ENCODE measurements around the gene MAP4K3.
A peak's percentile ranks its signal among the peaks of the same experiment; 100 is the strongest.
"Not testable (repeated sequence)": the region's sequence is repeated elsewhere in the genome, so short reads cannot be mapped to it uniquely, and the experiment has no call there.

The MAP4K3 gene

GRCh38 chr2:39385172-39385571, 51.9 kb downstream of the MAP4K3 start:
- no peak overlapping the region for H3K4me3 ChIP-seq (ENCODE audit: low read depth, low read length)
- no peak for TF ChIP-seq CTCF (conservative IDR thresholded peaks at IDR 0.05; ENCODE audit: low read depth, low read length)
- no peak for DNase-seq (ENCODE audit: low read depth)

- not testable (repeated sequence) for H3K4me3 ChIP-seq (ENCODE audit: low read depth, low read length); DNase-seq (ENCODE audit: low read depth)
Measured at GRCh38 chr2:39384071-39384470, 53.0 kb downstream of the MAP4K3 start.

- H3K4me3 ChIP-seq (ENCODE audit: low read depth, low read length) = no peak overlapping the region
- DNase-seq (ENCODE audit: low read depth) = no peak
- no peak for TF ChIP-seq CTCF (conservative IDR thresholded peaks at IDR 0.05; ENCODE audit: low read depth, low read length)
Measured at GRCh38 chr2:39383146-39383545, 53.9 kb downstream of the MAP4K3 start.

- TF ChIP-seq CTCF (conservative IDR thresholded peaks at IDR 0.05; ENCODE audit: low read depth, low read length) = no peak
- no peak overlapping the region for H3K4me3 ChIP-seq (ENCODE audit: low read depth, low read length)
- DNase-seq (ENCODE audit: low read depth) = no peak
Measured at GRCh38 chr2:39381653-39382052, 55.4 kb downstream of the MAP4K3 start.

- no peak overlapping the region for H3K4me3 ChIP-seq (ENCODE audit: low read depth, low read length)
- no peak for TF ChIP-seq CTCF (conservative IDR thresholded peaks at IDR 0.05; ENCODE audit: low read depth, low read length)
- DNase-seq (ENCODE audit: low read depth) = peak; percentile 57
Measured at GRCh38 chr2:39380525-39381150, 56.4 kb downstream of the MAP4K3 start.

GRCh38 chr2:39379643-39380524, 57.2 kb downstream of the MAP4K3 start:
- peak; percentile 87 for DNase-seq (ENCODE audit: low read depth)
- TF ChIP-seq CTCF (conservative IDR thresholded peaks at IDR 0.05; ENCODE audit: low read depth, low read length) = peak; percentile 54
- no peak overlapping the region for H3K4me3 ChIP-seq (ENCODE audit: low read depth, low read length)

- no peak for TF ChIP-seq CTCF (conservative IDR thresholded peaks at IDR 0.05; ENCODE audit: low read depth, low read length)
- H3K4me3 ChIP-seq (ENCODE audit: low read depth, low read length) = no peak overlapping the region
- DNase-seq (ENCODE audit: low read depth) = no peak
Measured at GRCh38 chr2:39378968-39379367, 58.1 kb downstream of the MAP4K3 start.

Measured in choroid plexus epithelial cell (primary cell).